IPS-15b (cell line): Measurements from ENCODE around the gene RIPPLY2.

Experiments used
- H3K27me3 ChIP-seq: one replicate; pipeline ENCODE4 v1.6.1; 2013; ENCODE audit warnings: low read length; ENCODE audit not compliant: control insufficient read depth, insufficient read depth
- H3K36me3 ChIP-seq: one replicate; pipeline ENCODE4 v1.6.1; 2013; ENCODE audit warnings: low read length; ENCODE audit not compliant: control insufficient read depth, insufficient read depth
- H3K4me1 ChIP-seq: one replicate; pipeline ENCODE4 v1.6.1; 2013; ENCODE audit warnings: mild to moderate bottlenecking, low read length; ENCODE audit not compliant: control insufficient read depth, insufficient read depth
- H3K4me3 ChIP-seq: one replicate; pipeline ENCODE4 v1.5.1; 2013; ENCODE audit warnings: low read depth, low read length
- H3K9ac ChIP-seq: one replicate; pipeline ENCODE4 v1.6.1; 2013; ENCODE audit warnings: low read depth, mild to moderate bottlenecking, low read length
- H3K9me3 ChIP-seq: one replicate; pipeline ENCODE4 v1.6.1; 2013; ENCODE audit warnings: mild to moderate bottlenecking, low read length; ENCODE audit not compliant: control insufficient read depth, insufficient read depth

RIPPLY2 gene

DNA sequence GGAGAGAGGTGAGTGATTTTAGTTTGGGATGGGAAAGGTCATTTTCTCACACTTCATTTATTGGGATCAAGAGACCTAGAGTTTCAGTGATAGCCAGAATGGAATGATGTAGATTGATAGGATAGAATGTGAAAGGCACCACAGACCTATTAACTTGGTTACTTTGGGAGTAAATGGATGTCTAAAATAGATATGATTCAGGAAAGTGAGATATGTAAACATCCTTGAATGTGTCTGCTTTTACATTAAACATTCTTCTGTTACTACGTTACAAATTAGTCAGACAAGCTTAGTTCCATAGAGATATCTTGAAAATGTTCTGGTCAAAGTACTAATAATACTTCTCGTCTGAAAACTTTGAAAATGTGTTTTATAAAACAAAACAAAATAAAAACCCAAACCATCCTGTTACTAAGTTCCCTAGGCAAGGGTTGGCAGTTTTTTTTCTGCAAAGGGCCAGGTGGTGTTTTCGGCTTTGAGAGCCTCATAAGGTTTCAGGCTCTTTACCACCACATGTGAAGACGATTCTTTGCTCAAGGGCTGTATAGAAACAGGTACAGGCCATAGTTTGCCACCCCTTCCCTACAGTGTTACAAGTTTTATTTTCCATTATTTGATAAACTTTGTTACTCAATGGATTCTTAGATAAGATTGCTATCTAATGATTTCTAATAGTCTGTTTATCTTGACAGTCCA lies 9.8 kb downstream of the RIPPLY2 start:
- H3K4me3 ChIP-seq, result no peak overlapping the region
- no peak overlapping the region for H3K9ac ChIP-seq
- peaks cover 12% of the 10 kb centered on the region for H3K36me3 ChIP-seq
- peaks cover 6% of the 10 kb centered on the region for H3K9me3 ChIP-seq
- no peaks in the 10 kb centered on the region for H3K4me1 ChIP-seq
- no peaks in the 10 kb centered on the region for H3K27me3 ChIP-seq

DNA sequence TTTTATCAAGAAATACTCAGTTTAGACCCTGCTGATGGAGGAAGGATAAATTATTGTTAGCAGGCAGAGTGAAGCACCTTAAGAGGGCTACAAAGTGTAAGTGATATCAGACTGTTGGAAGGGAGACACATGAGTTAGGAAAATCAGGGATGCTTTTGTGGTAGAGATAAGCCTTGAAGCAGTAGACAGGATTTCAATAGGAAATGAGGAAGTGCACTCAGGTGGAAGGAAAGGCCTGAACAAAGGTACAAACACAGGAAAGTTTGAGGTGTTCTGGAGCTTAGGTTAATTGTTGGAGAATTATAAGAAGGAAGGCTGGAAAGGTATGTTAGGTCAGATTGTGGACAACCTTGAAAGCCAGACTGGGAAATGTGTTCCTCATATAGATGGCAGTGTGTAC lies 13.9 kb downstream of the RIPPLY2 start:
- Histone ChIP-seq H3K4me1 (no peaks in the 10 kb centered on the region), H3K9ac (no peak overlapping the region), H3K27me3 (no peaks in the 10 kb centered on the region), H3K36me3 (peaks cover 12% of the 10 kb centered on the region), H3K4me3 (no peak overlapping the region), H3K9me3 (peaks cover 6% of the 10 kb centered on the region)

DNA sequence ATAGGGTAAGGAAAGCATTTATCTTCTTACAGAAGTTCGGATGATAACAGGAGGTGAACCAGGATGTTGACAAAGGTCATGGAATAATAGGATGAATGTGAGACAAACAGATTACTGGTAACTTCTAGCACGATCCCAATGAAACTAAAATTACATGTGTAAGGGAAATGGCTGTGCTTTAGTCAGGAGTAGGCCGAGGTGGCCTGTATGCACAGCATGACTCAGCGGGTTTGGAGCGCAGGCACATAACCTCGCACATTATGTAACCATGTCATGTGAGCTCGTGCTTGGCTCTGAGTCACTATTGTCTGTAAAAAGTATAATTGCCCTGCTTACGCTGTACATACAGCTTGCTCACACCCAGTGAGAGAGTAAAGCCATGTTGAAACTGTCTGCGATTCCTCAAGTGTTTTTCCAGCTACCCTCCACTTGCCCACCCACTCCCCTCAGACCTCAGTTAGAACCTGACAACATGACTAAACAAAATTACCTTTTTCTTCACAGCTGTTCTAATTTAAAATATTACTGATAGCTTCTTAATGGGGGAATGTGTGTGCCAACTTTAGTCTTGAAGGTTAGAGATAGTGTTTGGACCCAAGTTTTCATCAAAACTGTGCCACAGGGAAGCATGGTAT lies 14.5 kb downstream of the RIPPLY2 start:
- Histone ChIP-seq H3K27me3 (no peaks in the 10 kb centered on the region), H3K4me3 (no peak overlapping the region), H3K36me3 (peaks cover 12% of the 10 kb centered on the region), H3K4me1 (no peaks in the 10 kb centered on the region), H3K9me3 (peaks cover 6% of the 10 kb centered on the region), H3K9ac (no peak overlapping the region)

DNA sequence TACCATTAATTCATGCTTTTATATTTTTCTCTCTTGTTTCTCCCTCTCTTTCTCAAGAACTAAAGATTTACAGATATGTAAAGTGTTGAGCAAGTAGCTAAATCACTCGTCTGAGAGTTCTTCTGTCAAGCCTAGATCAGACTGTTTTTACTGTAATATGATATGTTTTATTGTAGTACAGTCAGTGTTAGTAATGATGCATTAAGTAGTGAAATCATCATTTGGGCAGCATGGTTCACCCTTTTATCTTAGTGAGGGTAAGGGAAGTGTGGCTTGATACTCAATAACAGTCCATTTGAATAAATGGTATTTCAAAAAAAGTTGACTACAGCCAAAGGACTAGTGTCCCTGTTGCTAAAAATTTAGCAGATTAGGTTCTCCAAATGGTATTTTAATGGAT lies 15.5 kb downstream of the RIPPLY2 start:
- Histone ChIP-seq H3K4me3 (no peak overlapping the region), H3K4me1 (no peaks in the 10 kb centered on the region), H3K9ac (no peak overlapping the region), H3K27me3 (no peaks in the 10 kb centered on the region), H3K9me3 (peaks cover 6% of the 10 kb centered on the region), H3K36me3 (peaks cover 12% of the 10 kb centered on the region)

DNA sequence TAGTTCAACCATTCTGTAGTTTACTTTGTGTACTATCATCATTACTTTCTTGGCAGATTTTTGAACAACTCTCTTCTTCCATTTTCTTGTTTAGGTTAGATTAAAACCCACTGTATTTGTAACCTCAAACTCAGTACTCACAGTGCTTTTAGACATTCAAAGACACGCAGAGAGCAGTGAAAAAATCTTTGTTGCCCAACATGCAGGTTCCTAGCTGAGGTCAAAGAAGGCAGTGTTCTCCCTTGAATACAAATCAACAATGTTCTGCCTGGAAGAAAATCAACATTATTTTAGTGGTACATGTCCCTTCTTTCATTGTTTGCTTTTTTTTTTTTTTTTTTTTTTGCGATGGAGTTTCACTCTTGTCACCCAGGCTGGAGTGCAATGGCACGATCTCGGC lies 17.5 kb downstream of the RIPPLY2 start:
- Histone ChIP-seq H3K4me1 (no peaks in the 10 kb centered on the region), H3K27me3 (no peaks in the 10 kb centered on the region), H3K4me3 (no peak overlapping the region), H3K9ac (no peak overlapping the region), H3K9me3 (peaks cover 6% of the 10 kb centered on the region), H3K36me3 (peaks cover 12% of the 10 kb centered on the region)

DNA sequence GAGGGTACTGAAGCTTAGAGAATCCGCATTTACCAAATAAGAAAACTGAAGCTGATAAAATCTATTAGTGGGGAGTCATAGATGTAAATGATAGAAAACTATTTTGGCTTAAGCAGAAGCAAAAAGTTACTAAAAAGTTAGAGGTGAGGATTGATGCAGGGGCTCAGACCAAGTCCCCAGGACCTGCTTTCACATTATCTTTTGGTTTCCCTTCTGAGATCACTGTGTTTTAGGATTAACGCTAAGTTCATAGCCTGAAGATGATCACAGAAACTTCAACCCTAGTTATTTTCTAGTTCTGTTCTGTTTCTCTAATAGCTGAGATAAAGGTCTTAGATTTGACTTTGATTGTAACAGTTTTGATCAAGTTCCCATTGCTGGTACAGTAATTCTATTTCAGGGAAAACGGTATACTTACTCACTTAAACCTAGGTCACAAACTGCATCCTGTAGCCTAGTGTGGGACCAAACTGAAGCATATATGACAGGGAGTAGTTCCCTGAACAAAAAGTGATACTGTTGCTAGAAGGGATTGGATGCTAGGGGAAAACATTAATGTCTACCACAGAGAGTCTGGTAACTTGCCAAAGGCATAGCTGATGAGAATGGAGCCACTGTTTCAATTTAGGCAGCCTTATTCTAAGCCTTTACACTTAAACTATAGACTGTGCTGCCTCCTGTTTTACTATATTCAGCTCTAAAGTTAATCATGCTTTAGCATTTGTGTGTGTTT lies 19.4 kb downstream of the RIPPLY2 start:
- H3K27me3 ChIP-seq, result no peaks in the 10 kb centered on the region
- no peaks in the 10 kb centered on the region for H3K9me3 ChIP-seq
- no peaks in the 10 kb centered on the region for H3K4me1 ChIP-seq
- peaks cover 2% of the 10 kb centered on the region for H3K36me3 ChIP-seq
- no peak overlapping the region for H3K4me3 ChIP-seq
- H3K9ac ChIP-seq, result no peak overlapping the region

DNA sequence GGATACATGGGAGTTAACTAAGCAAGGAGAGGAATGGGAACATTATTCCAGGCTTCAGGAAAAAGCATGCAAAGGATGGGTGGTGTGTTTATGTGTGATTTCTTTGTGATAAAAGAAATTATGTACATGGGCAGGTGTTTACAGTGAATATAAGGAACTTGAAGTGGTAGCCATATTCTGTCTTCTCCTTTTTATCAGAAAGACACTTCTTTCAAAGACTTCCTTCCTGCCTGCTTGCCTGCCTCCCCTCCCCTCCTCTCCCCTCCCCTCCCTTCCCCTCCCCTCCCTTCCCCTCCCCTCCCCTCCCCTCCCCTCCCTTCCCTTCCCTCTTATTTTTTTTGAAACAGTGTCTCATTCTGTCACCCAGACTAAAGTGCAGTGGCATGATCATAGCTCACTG lies 20.7 kb downstream of the RIPPLY2 start:
- no peak overlapping the region for H3K9ac ChIP-seq
- H3K36me3 ChIP-seq, result no peaks in the 10 kb centered on the region
- H3K27me3 ChIP-seq, result no peaks in the 10 kb centered on the region
- no peaks in the 10 kb centered on the region for H3K9me3 ChIP-seq
- H3K4me3 ChIP-seq, result no peak overlapping the region
- H3K4me1 ChIP-seq, result peaks cover 3% of the 10 kb centered on the region

DNA sequence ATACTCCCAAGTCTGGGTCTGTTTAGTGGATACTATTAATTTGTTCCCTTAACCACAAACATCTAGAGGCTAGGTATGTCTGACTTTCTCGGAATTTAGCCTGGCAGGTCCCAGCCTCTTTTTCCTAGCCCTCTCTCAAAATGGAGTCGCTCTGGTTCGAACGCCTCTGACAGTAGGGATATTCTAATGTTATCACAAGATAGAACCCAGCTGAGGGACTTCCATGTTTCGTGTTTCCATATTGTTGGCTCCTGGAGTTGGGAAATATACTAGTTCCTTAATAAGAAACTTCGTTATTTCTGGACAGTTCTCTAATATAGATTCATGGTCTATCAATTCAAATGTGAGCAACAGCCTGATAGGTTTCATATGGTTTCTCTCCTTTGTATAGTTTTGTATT lies 22.7 kb downstream of the RIPPLY2 start:
- no peak overlapping the region for H3K9ac ChIP-seq
- no peaks in the 10 kb centered on the region for H3K36me3 ChIP-seq
- no peaks in the 10 kb centered on the region for H3K9me3 ChIP-seq
- H3K4me1 ChIP-seq, result peaks cover 6% of the 10 kb centered on the region
- H3K27me3 ChIP-seq, result no peaks in the 10 kb centered on the region
- H3K4me3 ChIP-seq, result no peak overlapping the region

DNA sequence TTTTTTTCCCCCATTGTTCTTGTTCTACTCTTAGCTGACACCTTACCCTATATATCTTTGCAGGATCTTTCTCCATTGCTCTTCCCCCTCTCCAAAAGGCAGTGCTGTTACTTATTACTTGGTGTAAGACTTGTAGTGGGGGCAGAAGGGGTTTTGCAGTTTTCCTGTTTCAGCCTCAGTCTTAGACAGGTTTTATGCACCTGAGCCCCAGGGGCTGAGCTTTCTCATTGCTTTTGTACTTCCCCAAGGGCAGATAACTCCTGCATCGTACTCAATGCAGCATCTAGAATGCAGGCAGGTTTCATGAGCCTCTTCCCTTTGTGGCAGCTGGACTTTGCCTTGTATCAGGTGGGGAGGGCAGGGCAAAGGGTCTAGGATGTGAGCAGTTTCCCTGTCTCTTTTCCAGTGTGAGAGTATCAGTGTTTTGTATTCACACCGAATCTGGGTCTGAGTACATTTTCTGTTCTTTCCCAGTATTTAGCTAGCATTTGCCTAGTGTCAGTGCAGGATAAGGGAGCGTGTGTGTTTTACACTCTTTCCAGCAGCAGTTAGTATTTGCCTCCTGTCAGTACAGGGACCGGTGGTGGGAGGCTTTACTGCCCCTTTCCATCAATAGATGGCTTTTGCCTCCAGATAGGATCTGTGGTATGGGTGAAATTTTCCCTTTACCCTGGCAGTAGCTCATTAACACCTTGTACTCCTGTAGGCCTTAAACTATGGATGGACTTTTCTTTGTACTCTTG lies 25.9 kb downstream of the RIPPLY2 start:
- no peaks in the 10 kb centered on the region for H3K9me3 ChIP-seq
- H3K4me3 ChIP-seq, result no peak overlapping the region
- H3K9ac ChIP-seq, result no peak overlapping the region
- H3K4me1 ChIP-seq, result peaks cover 6% of the 10 kb centered on the region
- no peaks in the 10 kb centered on the region for H3K27me3 ChIP-seq
- no peaks in the 10 kb centered on the region for H3K36me3 ChIP-seq

DNA sequence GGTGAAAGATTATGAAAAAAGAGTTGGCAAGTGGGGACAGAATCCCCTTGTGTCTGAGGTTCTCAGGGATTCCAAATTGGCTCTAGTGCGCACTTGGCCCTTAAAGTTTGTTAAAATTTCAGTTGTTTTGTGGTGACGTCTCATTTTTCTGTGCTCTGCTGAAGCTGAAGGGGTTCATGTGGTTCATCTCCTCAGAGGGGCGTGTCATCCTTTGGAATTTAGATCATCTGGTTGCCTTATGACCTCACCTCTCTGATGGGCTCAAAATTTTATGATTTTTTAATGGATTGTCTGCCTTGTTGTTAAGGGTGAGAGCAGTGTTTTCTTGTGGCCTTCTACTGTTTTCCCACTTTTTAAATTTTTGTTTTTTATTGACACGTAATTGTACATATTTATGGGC lies 26.6 kb downstream of the RIPPLY2 start:
- Histone ChIP-seq H3K36me3 (no peaks in the 10 kb centered on the region), H3K4me3 (no peak overlapping the region), H3K9me3 (no peaks in the 10 kb centered on the region), H3K9ac (no peak overlapping the region), H3K27me3 (no peaks in the 10 kb centered on the region), H3K4me1 (peaks cover 6% of the 10 kb centered on the region)

DNA sequence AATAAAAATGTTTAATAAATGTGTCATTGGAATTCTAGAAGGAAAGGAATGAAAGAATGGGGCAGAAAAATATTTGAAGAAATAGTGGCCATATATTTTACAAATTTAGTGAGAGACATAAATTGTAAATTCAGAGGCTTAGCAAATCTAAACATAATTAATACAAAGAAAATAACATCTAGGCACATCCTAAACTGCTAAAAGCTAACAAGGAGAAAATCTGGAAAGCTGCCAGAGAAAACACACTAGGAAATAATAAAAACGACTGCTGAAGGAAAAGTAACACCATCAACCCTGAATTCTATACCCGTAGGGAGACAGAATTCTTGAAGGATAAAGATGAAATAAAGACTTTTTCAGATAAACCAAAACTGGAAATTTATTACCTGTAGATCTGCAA lies 30.1 kb downstream of the RIPPLY2 start:
- peaks cover 6% of the 10 kb centered on the region for H3K4me1 ChIP-seq
- no peaks in the 10 kb centered on the region for H3K36me3 ChIP-seq
- no peaks in the 10 kb centered on the region for H3K27me3 ChIP-seq
- no peak overlapping the region for H3K9ac ChIP-seq
- no peak overlapping the region for H3K4me3 ChIP-seq
- H3K9me3 ChIP-seq, result no peaks in the 10 kb centered on the region
